ENCODE measurements around the gene PIP5K1C. TPM values are rescaled to one million over a fixed set of nuclear protein-coding genes. Genes with fewer than 3 reads are reported as not detected.

Gene PIP5K1C
- total and polyA plus RNA-seq, 8 donors = 8.6 to 164 (median 25.6) TPM

DNA sequence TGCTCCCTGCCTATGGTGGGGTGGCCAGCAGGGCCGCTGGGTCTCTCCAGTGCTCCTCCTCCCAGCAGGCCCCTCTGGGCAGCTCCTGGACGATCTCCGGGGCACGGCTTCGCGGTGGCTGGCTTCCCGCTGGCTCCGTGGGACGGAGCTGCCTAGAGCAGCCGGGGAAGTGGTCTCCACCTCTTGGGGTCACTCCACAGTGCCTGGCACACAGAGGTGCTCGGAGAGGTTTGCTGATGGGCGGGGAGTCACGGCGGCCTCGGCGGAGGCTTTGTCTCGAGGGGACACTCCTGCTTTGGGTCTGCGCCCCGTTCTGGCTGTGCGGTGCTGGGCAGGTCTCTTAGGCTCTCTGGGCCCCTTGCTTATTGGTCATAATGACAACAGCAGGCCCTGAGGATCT is 63.8 kb downstream of the PIP5K1C start:
- TF ChIP-seq EP300 (IDR thresholded peaks at IDR 0.05) (no peak), POLR2AphosphoS5 (IDR thresholded peaks at IDR 0.05) (no peak), POLR2A (IDR thresholded peaks at IDR 0.05) (no peak)
- TF ChIP-seq, protein P1, sequence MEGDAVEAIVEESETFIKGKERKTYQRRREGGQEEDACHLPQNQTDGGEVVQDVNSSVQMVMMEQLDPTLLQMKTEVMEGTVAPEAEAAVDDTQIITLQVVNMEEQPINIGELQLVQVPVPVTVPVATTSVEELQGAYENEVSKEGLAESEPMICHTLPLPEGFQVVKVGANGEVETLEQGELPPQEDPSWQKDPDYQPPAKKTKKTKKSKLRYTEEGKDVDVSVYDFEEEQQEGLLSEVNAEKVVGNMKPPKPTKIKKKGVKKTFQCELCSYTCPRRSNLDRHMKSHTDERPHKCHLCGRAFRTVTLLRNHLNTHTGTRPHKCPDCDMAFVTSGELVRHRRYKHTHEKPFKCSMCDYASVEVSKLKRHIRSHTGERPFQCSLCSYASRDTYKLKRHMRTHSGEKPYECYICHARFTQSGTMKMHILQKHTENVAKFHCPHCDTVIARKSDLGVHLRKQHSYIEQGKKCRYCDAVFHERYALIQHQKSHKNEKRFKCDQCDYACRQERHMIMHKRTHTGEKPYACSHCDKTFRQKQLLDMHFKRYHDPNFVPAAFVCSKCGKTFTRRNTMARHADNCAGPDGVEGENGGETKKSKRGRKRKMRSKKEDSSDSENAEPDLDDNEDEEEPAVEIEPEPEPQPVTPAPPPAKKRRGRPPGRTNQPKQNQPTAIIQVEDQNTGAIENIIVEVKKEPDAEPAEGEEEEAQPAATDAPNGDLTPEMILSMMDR (IDR thresholded peaks at IDR 0.05) = no peak
- no peaks in the 10 kb centered on the region for H3K27me3 ChIP-seq
- no peak for DNase-seq
- H3K4me1 ChIP-seq = no peaks in the 10 kb centered on the region
- intact Hi-C loops (cut with DNase I; ENCODE audit: low total_unique reads) = no loop called here
- H3K4me3 ChIP-seq = no peak overlapping the region
- WGBS, 5 donors = 90 to 100% (median 95%) methylated on average over 3 to 20 of the region's 20 CpGs
- peaks cover 30 to 100% (median 83%) of the 10 kb centered on the region in 4 donors for H3K36me3 ChIP-seq
- no peak overlapping the region for H3K27ac ChIP-seq
- H3K9me3 ChIP-seq = no peaks in the 10 kb centered on the region

DNA sequence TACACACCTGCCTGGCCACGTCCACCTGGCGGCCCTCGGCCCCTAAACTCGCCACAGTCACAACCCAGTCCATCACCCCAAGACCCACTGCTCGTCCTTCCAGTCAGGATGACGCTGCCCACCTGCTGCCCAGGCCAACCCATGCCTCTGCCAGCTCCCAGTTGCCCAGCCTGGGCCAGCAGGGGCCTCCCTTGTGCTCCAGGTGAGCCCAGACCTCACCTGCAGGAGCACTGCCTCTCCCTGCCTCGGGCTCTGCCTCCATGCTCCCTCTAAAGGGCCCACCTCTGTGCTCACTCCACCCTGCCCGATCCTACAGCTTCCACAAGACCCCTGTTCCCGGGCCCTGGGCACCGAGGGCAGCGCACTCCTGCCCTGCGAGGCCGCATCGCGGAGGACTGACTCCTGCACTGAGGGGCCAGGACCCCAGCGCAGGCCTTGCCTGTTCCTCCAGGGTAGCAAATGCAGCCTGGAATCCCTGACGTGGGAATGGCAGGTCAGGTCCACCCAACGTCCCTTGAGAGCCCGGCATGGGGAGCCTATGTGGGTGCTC is 65.7 kb downstream of the PIP5K1C start:
- 93 to 97% (median 93%) methylated on average over 16 to 19 of the region's 19 CpGs for WGBS, 5 donors
- Histone ChIP-seq H3K4me3 (no peak overlapping the region), H3K9me3 (no peaks in the 10 kb centered on the region), H3K27me3 (no peaks in the 10 kb centered on the region), H3K4me1 (no peaks in the 10 kb centered on the region), H3K36me3 (peaks cover 22 to 97% (median 77%) of the 10 kb centered on the region in 4 donors), H3K27ac (no peak overlapping the region)
- intact Hi-C loops (cut with DNase I; ENCODE audit: low total_unique reads) = no loop called here
- TF ChIP-seq POLR2A (IDR thresholded peaks at IDR 0.05) (no peak), POLR2AphosphoS5 (IDR thresholded peaks at IDR 0.05) (no peak), EP300 (IDR thresholded peaks at IDR 0.05) (no peak)
- TF ChIP-seq, protein P1 (IDR thresholded peaks at IDR 0.05) = no peak
- no peak for DNase-seq

DNA sequence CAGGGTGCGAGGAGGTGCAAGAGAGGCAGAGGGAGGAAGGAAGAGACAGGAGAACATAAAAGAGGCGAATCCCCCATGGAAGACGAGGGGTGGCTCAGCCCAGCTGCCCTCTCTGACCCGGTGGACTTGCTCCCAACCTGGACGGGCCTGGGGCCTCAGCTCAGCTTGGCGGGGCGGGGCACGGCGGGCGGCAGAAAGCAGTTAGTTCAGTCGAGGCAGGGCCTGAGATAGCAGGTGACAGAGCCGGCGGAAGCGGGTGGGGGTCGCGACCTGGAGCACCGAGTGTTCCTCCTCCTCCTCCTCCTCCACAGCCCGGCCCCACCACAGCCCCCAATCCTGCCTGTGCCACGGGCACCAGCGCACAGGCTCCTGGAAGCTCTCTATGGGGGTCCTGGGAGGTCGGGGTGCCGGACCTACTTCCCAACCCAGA is 66.7 kb downstream of the PIP5K1C start:
- DNase-seq = no peak
- H3K27me3 ChIP-seq = no peaks in the 10 kb centered on the region
- peaks cover 16 to 87% (median 67%) of the 10 kb centered on the region in 4 donors for H3K36me3 ChIP-seq
- H3K9me3 ChIP-seq = no peaks in the 10 kb centered on the region
- 82 to 89% (median 87%) methylated on average over 15 to 22 of the region's 22 CpGs for WGBS, 5 donors
- no peak overlapping the region for H3K27ac ChIP-seq
- intact Hi-C loops (cut with DNase I; ENCODE audit: low total_unique reads) = no loop called here
- no peak overlapping the region for H3K4me3 ChIP-seq
- TF ChIP-seq, protein P1 (IDR thresholded peaks at IDR 0.05) = no peak
- no peak for TF ChIP-seq EP300 (IDR thresholded peaks at IDR 0.05)
- no peak for TF ChIP-seq POLR2A (IDR thresholded peaks at IDR 0.05)
- TF ChIP-seq POLR2AphosphoS5 (IDR thresholded peaks at IDR 0.05) = no peak
- no peaks in the 10 kb centered on the region for H3K4me1 ChIP-seq

DNA sequence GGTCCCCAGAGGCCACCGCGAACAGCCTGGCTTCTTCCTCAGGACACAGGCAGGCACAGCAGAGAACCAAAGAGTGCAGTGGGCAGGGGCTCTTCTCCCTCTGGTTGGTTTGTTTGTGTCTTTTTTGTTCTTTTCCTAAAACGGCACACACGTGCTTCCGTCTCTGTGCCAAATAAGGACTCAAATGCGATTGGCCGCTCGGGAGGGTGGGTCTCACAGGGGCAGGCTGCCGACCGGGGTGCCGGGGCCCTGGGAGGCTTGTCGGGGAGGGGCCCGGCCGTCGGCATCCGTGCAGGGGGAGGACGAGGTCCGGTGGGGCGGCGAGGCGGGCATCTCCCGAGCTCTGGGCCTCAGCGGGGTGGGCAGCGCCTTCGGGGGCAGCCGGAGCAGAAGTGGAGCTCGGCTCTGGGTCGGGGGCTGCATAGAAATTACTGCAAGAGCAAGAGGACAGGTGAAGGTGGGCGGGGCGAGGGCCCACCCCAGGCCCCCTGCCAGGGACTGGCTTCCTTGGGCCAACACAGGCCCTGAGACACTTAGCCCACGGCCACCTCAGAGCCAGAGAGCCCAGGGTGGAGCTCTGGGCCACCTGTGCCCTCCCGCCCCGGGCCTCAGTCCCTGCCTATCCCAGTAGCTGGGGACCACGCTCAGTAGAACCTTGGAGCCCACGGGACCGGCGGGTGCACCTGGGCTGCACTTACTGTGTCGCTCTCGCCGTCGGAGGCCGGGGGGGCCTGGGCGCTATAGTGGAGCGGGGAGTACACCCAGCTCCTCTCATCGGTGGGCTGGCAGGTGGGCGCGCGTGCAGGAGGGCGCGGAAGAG is 67.3 kb downstream of the PIP5K1C start:
- no peaks in the 10 kb centered on the region for H3K9me3 ChIP-seq
- TF ChIP-seq, protein P1 (IDR thresholded peaks at IDR 0.05) = no peak
- no peaks in the 10 kb centered on the region for H3K4me1 ChIP-seq
- H3K27me3 ChIP-seq = no peaks in the 10 kb centered on the region
- no peak for DNase-seq
- WGBS, 5 donors = 86 to 91% (median 90%) methylated on average over 43 to 50 of the region's 50 CpGs
- intact Hi-C loops (cut with DNase I; ENCODE audit: low total_unique reads) = no loop called here
- H3K36me3 ChIP-seq = peaks cover 10 to 81% (median 61%) of the 10 kb centered on the region in 4 donors
- H3K27ac ChIP-seq = peak overlapping the region in 1 of 5 donors; percentile 58
- H3K4me3 ChIP-seq = no peak overlapping the region
